H1 (cell line): Measurements from ENCODE around the gene LYPD3. TPM values are rescaled to one million over a fixed set of nuclear protein-coding genes. Genes with fewer than 3 reads are reported as not detected.

Source experiments
- CTCF ChIA-PET: fragments of 300-600 bp; sonication (Branson Sonifier 250); formaldehyde crosslinking; loops from one replicate; lab custom pipeline; 2021; ENCODE audit not compliant: partially characterized antibody; lab: Charles Lee
- POLR2A ChIA-PET: fragments of 300-600 bp; sonication (Branson Sonifier 250); formaldehyde crosslinking; loops from one replicate; lab custom pipeline; 2021; ENCODE audit warnings: inconsistent platforms; ENCODE audit not compliant: partially characterized antibody; lab: Charles Lee
- DNase-seq, 2 experiments: peaks; one replicate each; pipeline versions ENCODE4 v3.0.0 to v3.0.0-alpha.2; 2010 to 2022; ENCODE audit warnings: low spot score in 2 of 2, low read depth in 1 of 2, mixed read lengths in 1 of 2
- FAIRE-seq: peaks from 2 replicates; lab custom pipeline; 2011; peaks lifted over from hg19 to GRCh38; lab: Jason Lieb, UNC
- H2AFZ ChIP-seq: 2 replicates; pipeline ENCODE4 v1.8.1; 2012; ENCODE audit warnings: low read length, inconsistent platforms
- H2AK5ac ChIP-seq: 2 replicates; pipeline ENCODE4 v1.6.1; 2013; ENCODE audit warnings: low read depth, low read length
- H2BK120ac ChIP-seq: replicated peaks from 2 replicates; pipeline ENCODE3; 2013; ENCODE audit warnings: low read depth, low read length, inconsistent platforms
- H2BK12ac ChIP-seq: 2 replicates; pipeline ENCODE4 v1.6.1; 2013; ENCODE audit warnings: low read depth, low read length
- H2BK15ac ChIP-seq: 2 replicates; pipeline ENCODE4 v1.6.1; 2013; ENCODE audit warnings: low read length
- H2BK20ac ChIP-seq: 2 replicates; pipeline ENCODE4 v1.6.1; 2013; ENCODE audit warnings: low read length
- H2BK5ac ChIP-seq: 2 replicates; pipeline ENCODE4 v1.6.1; 2013; ENCODE audit warnings: low read depth, low read length
- H3K14ac ChIP-seq: 2 replicates; pipeline ENCODE4 v1.6.1; 2013; ENCODE audit warnings: inconsistent platforms; ENCODE audit not compliant: insufficient read length
- H3K18ac ChIP-seq: 2 replicates; pipeline ENCODE4 v1.6.1; 2013; ENCODE audit warnings: low read length; ENCODE audit errors: extremely low read depth
- H3K23ac ChIP-seq: 2 replicates; pipeline ENCODE4 v1.6.1; 2013; ENCODE audit warnings: inconsistent platforms; ENCODE audit not compliant: insufficient read length
- H3K23me2 ChIP-seq: 2 replicates; pipeline ENCODE4 v1.6.1; 2013; ENCODE audit warnings: low read depth, low read length
- H3K27ac ChIP-seq: 2 replicates; pipeline ENCODE4 v1.6.1; 2011; ENCODE audit warnings: low read depth, low read length, inconsistent platforms
- H3K27me3 ChIP-seq, 4 experiments: replicated peaks in 1 of 4; 1 replicate in 1 of 4; 2 replicates in 3 of 4; pipeline versions ENCODE4 v1.6.1 to v1.8.1; 2011 to 2013; ENCODE audit warnings: low read length in 3 of 4, mild to moderate bottlenecking in 3 of 4, inconsistent platforms in 2 of 4, mixed read lengths in 2 of 4, moderate library complexity in 1 of 4; ENCODE audit not compliant: control insufficient read depth in 3 of 4, insufficient read depth in 3 of 4; ENCODE audit errors: extremely low read depth in 1 of 4
- H3K36me3 ChIP-seq, 4 experiments: 2 replicates each; pipeline versions ENCODE4 v1.6.1 to v1.8.1; 2011 to 2013; ENCODE audit warnings: mild to moderate bottlenecking in 4 of 4, low read length in 3 of 4, moderate library complexity in 2 of 4, control low read depth in 1 of 4, inconsistent platforms in 1 of 4; ENCODE audit not compliant: insufficient read depth in 4 of 4, control insufficient read depth in 2 of 4
- H3K4ac ChIP-seq: replicated peaks from 2 replicates; pipeline ENCODE3; 2013; ENCODE audit warnings: low read length, low read depth, mixed read lengths, inconsistent platforms; ENCODE audit not compliant: insufficient read length
- H3K4me1 ChIP-seq, 4 experiments: replicated peaks in 1 of 4; 1 replicate in 1 of 4; 2 replicates in 3 of 4; pipeline versions ENCODE4 v1.6.1 to v1.8.1; 2011 to 2013; ENCODE audit warnings: low read length in 3 of 4, inconsistent platforms in 2 of 4, mixed read lengths in 1 of 4; ENCODE audit not compliant: insufficient read depth in 4 of 4, control insufficient read depth in 3 of 4
- H3K4me2 ChIP-seq, 2 experiments: 2 replicates each; pipeline versions ENCODE4 v1.6.1 to v1.8.1; 2011 to 2013; ENCODE audit warnings: low read depth in 2 of 2, low read length in 2 of 2, control low read depth in 1 of 2, inconsistent platforms in 1 of 2, mild to moderate bottlenecking in 1 of 2; ENCODE audit not compliant: insufficient read depth in 1 of 2
- H3K4me3 ChIP-seq, 4 experiments: fragments of 200-600, 300-600 bp in 1 of 4; sonication (generic), shearing (Covaris generic), sonication (Bioruptor Twin) in 1 of 4; 2 replicates each; pipeline versions ENCODE4 v1.5.1 to v1.8.1; 2011 to 2016; ENCODE audit warnings: low read length in 4 of 4, low read depth in 3 of 4, control low read depth in 2 of 4, inconsistent platforms in 2 of 4, mild to moderate bottlenecking in 2 of 4, mixed read lengths in 1 of 4, moderate library complexity in 1 of 4; ENCODE audit not compliant: insufficient read depth in 2 of 4; ENCODE audit errors: extremely low read depth in 1 of 4
- H3K56ac ChIP-seq: replicated peaks from 2 replicates; pipeline ENCODE3; 2013; ENCODE audit warnings: low read depth, mild to moderate bottlenecking, mixed read lengths, low read length, inconsistent platforms; ENCODE audit not compliant: insufficient read length
- H3K79me1 ChIP-seq: 2 replicates; pipeline ENCODE4 v1.6.1; 2013; ENCODE audit warnings: low read depth, low read length, control low read depth
- H3K79me2 ChIP-seq, 2 experiments: 2 replicates each; pipeline versions ENCODE4 v1.6.1 to v1.8.1; 2012 to 2013; ENCODE audit warnings: low read length in 2 of 2, mild to moderate bottlenecking in 2 of 2, inconsistent platforms in 1 of 2; ENCODE audit not compliant: insufficient read depth in 2 of 2, control insufficient read depth in 1 of 2
- H3K9ac ChIP-seq, 4 experiments: replicated peaks in 1 of 4; 1 replicate in 1 of 4; 2 replicates in 3 of 4; pipeline versions ENCODE4 v1.6.1 to v1.8.1; 2011 to 2013; ENCODE audit warnings: low read depth in 3 of 4, low read length in 3 of 4, control low read depth in 2 of 4, mild to moderate bottlenecking in 2 of 4, moderate library complexity in 2 of 4, inconsistent platforms in 1 of 4; ENCODE audit errors: extremely low read depth in 1 of 4
- H3K9me3 ChIP-seq, 2 experiments: 2 replicates each; pipeline versions ENCODE4 v1.6.1 to v1.8.1; 2012 to 2013; ENCODE audit warnings: mild to moderate bottlenecking in 2 of 2, moderate library complexity in 2 of 2, control low read depth in 1 of 2, inconsistent platforms in 1 of 2, low read depth in 1 of 2, low read length in 1 of 2, mixed read lengths in 1 of 2; ENCODE audit not compliant: insufficient read depth in 2 of 2
- H4K20me1 ChIP-seq, 2 experiments: replicated peaks in 1 of 2; 2 replicates each; pipeline versions ENCODE3 to v1.8.1; 2011 to 2013; ENCODE audit warnings: inconsistent platforms in 2 of 2, low read length in 2 of 2, mild to moderate bottlenecking in 1 of 2; ENCODE audit not compliant: insufficient read depth in 2 of 2, control insufficient read depth in 1 of 2
- H4K5ac ChIP-seq: 2 replicates; pipeline ENCODE4 v1.6.1; 2013; ENCODE audit warnings: low read length, low read depth, mixed read lengths, inconsistent platforms; ENCODE audit not compliant: insufficient read length
- H4K8ac ChIP-seq: 2 replicates; pipeline ENCODE4 v1.8.0; 2013; ENCODE audit warnings: mild to moderate bottlenecking, moderate library complexity, low read length, inconsistent platforms; ENCODE audit not compliant: insufficient read depth; ENCODE audit errors: extremely low read depth
- H4K91ac ChIP-seq: replicated peaks from 2 replicates; pipeline ENCODE3; 2013; ENCODE audit warnings: low read length, mixed read lengths, inconsistent platforms; ENCODE audit not compliant: insufficient read length
- CBX5 ChIP-seq: fragments of 300-800, 300-1000 bp; sonication (generic); IDR thresholded peaks from 2 replicates; pipeline ENCODE4 v1.7.1; 2016; ENCODE audit warnings: antibody characterized with exemption, low read length, low read depth
- CEBPB ChIP-seq: IDR thresholded peaks from 2 replicates; pipeline ENCODE4 v1.6.1; 2012; ENCODE audit warnings: low read depth, low read length
- EGR1 ChIP-seq: IDR thresholded peaks from 2 replicates; pipeline ENCODE4 v1.6.1; 2011; ENCODE audit warnings: low read depth, low read length, borderline replicate concordance
- USF2 ChIP-seq: IDR thresholded peaks from 2 replicates; pipeline ENCODE4 v1.6.1; 2011; ENCODE audit warnings: low read length, improper control_type of control experiment
- WGBS, 2 experiments: shearing (Covaris generic) in 1 of 2; methylation state at CpG; one replicate each; pipeline versions ENCODE4 v1.1.6 to v1.1.7; 2013 to 2015; ENCODE audit warnings: low lambda C conversion rate in 2 of 2, mixed read lengths in 2 of 2, inconsistent platforms in 1 of 2, low coverage in 1 of 2, missing lambda C conversion rate in 1 of 2; ENCODE audit not compliant: insufficient replicate concordance in 2 of 2, insufficient coverage in 1 of 2, insufficient read length in 1 of 2; ENCODE audit errors: extremely low coverage in 1 of 2, missing lambda C conversion rate in 1 of 2; 5-methylcytosine and 5-hydroxymethylcytosine counted together
- polyA plus RNA-seq, 7 experiments: library from polyadenylated mRNA; depleted of rRNA in 3 of 7; stranded (reverse) in 5 of 7; unstranded in 2 of 7; fragments of >200 nt in 5 of 7; fragments of 200-250 nt in 2 of 7; gene quantifications; 1 replicate in 5 of 7; 2 replicates in 1 of 7; 4 replicates in 1 of 7; pipeline versions ENCODE4 v1.2.1 to v1.2.3, GENCODE V29; 2011 to 2013; ENCODE audit warnings: missing spikeins in 2 of 7, mixed read lengths in 2 of 7
- total RNA-seq: library from RNA; stranded (reverse); fragmentation: NEBNext Ultra II Directional; extraction: Animal tissue kit (Norgen Biotek cat#: 25700); gene quantifications from 2 replicates; pipeline ENCODE4 v1.2.1, GENCODE V29; 2021

LYPD3 gene
- total and polyA plus RNA-seq, 2 of the 8 experiments (the other 6 are each of a cell fraction or from before 2014, with no cell fraction given), result 4.1 to 16.4 TPM

GRCh38 chr19:43467276-43467675 lies 1.9 kb upstream of the LYPD3 start:
- H2AFZ ChIP-seq, result no peak overlapping the region
- CTCF ChIA-PET, result interaction anchor here (0.6 to 0.7 kb wide), 2 partner anchors 19 to 42 kb away, joined by 3 to 4 read pairs; no protein-coding TSS in a partner anchor
- H3K18ac ChIP-seq, result no peak overlapping the region
- no peak overlapping the region for H3K9ac ChIP-seq
- no peak overlapping the region for H4K8ac ChIP-seq
- H4K20me1 ChIP-seq, result no peaks in the 10 kb centered on the region
- H2BK120ac ChIP-seq, result no peak overlapping the region
- peaks cover 0 to 8% (median 3%) of the 10 kb centered on the region in 4 experiments; a peak in 4 of 7 replicates for H3K4me1 ChIP-seq
- H3K23ac ChIP-seq, result no peak overlapping the region
- no peak overlapping the region for H2BK15ac ChIP-seq
- peaks cover 0 to 19% (median 14%) of the 10 kb centered on the region in 4 experiments; a peak in 6 of 7 replicates for H3K27me3 ChIP-seq
- H2BK12ac ChIP-seq, result no peak overlapping the region
- H3K4me3 ChIP-seq, result no peak overlapping the region
- no peaks in the 10 kb centered on the region for H3K79me2 ChIP-seq
- WGBS, 2 experiments, result 79% methylated on average over 6 of the region's 6 CpGs; no CpG with 5 or more reads in 1 of the 2 experiments
- H3K36me3 ChIP-seq, result no peaks in the 10 kb centered on the region
- H2AK5ac ChIP-seq, result no peak overlapping the region
- no peak overlapping the region for H3K4ac ChIP-seq
- H3K56ac ChIP-seq, result no peak overlapping the region
- H3K14ac ChIP-seq, result no peak overlapping the region
- H2BK5ac ChIP-seq, result no peak overlapping the region
- POLR2A ChIA-PET, result interaction anchor here (0.9 kb wide), 1 partner anchor 64 kb away, joined by 3 read pairs; no protein-coding TSS in a partner anchor
- no peak overlapping the region for H4K5ac ChIP-seq
- no peak for TF ChIP-seq EGR1
- no peak for TF ChIP-seq CBX5
- TF ChIP-seq USF2, result no peak
- no peak for TF ChIP-seq CEBPB
- DNase-seq, result no peak
- no peak overlapping the region for H3K27ac ChIP-seq
- H3K9me3 ChIP-seq, result no peaks in the 10 kb centered on the region
- no peak overlapping the region for H4K91ac ChIP-seq
- no peak overlapping the region for H3K4me2 ChIP-seq
- no peak overlapping the region for H2BK20ac ChIP-seq
- no peaks in the 10 kb centered on the region for H3K79me1 ChIP-seq
- H3K23me2 ChIP-seq, result peaks cover 13% of the 10 kb centered on the region
- no peak for FAIRE-seq
